ENCODE measurements around the gene ZNF587.
"Not testable (repeated sequence)": the region's sequence is repeated elsewhere in the genome, so short reads cannot be mapped to it uniquely, and the experiment has no call there.

ZNF587 gene

GRCh38 chr19:57812226-57812625, 37.4 kb upstream of the ZNF587 start:
- no peak for TF ChIP-seq CTCF (IDR thresholded peaks at IDR 0.05; ENCODE audit: insufficient read depth, low read depth, low read length, missing control alignments)
- H3K4me3 ChIP-seq (ENCODE audit: low read length): no peak overlapping the region
- DNase-seq (ENCODE audit: low read depth): no peak

- DNase-seq (ENCODE audit: low read depth): not testable (repeated sequence)
- H3K4me3 ChIP-seq (ENCODE audit: low read length): peak overlapping the region; percentile 90
Observed at GRCh38 chr19:57812975-57813820, 36.5 kb upstream of the ZNF587 start.

- H3K4me3 ChIP-seq (ENCODE audit: low read length): peak overlapping the region; percentile 90
- no peak for TF ChIP-seq CTCF (IDR thresholded peaks at IDR 0.05; ENCODE audit: insufficient read depth, low read depth, low read length, missing control alignments)
- peak; percentile 64 for DNase-seq (ENCODE audit: low read depth)
Observed at GRCh38 chr19:57813919-57814504, 35.6 kb upstream of the ZNF587 start.

GRCh38 chr19:57814505-57815246, 35.0 kb upstream of the ZNF587 start, which contains the start of gene ZNF552:
Gene ZNF552, minus strand, starts transcription at chr19:57814913. Its CDS starts 170 bp downstream, at chr19:57814743.
- TF ChIP-seq CTCF (IDR thresholded peaks at IDR 0.05; ENCODE audit: insufficient read depth, low read depth, low read length, missing control alignments): no peak
- DNase-seq (ENCODE audit: low read depth): peak; percentile 95
- peak within 1 kb of the TSS; percentile 90 for H3K4me3 ChIP-seq (ENCODE audit: low read length)

- H3K4me3 ChIP-seq (ENCODE audit: low read length): peak overlapping the region; percentile 90
- no peak for TF ChIP-seq CTCF (IDR thresholded peaks at IDR 0.05; ENCODE audit: insufficient read depth, low read depth, low read length, missing control alignments)
- DNase-seq (ENCODE audit: low read depth): no peak
Observed at GRCh38 chr19:57815247-57816075, 34.2 kb upstream of the ZNF587 start.

- H3K4me3 ChIP-seq (ENCODE audit: low read length): no peak overlapping the region
- no peak for DNase-seq (ENCODE audit: low read depth)
- TF ChIP-seq CTCF (IDR thresholded peaks at IDR 0.05; ENCODE audit: insufficient read depth, low read depth, low read length, missing control alignments): no peak
Observed at GRCh38 chr19:57816652-57817051, 33.0 kb upstream of the ZNF587 start.

All from epithelial cell of esophagus (primary cell).